HG02571 (cell line): ENCODE measurements around the gene MRPL51.
"Not testable (repeated sequence)": the region's sequence is repeated elsewhere in the genome, so short reads cannot be mapped to it uniquely, and the experiment has no call there.

Experiments
- ATAC-seq: cut with Tn5 transposase; IDR thresholded peaks from one replicate; pipeline ENCODE4 v1.9.1; 2021; ENCODE audit warnings: mild to moderate bottlenecking, moderate library complexity; ENCODE audit not compliant: unreplicated experiment

MRPL51 gene

GRCh38 chr12:6532051-6532926, 39.2 kb upstream of the MRPL51 start:
- no peak for ATAC-seq

- ATAC-seq, result no peak
These were observed 37.7 kb upstream of the MRPL51 start for GRCh38 chr12:6530576-6531260.

GRCh38 chr12:6529291-6529737, 36.3 kb upstream of the MRPL51 start:
- no peak for ATAC-seq

GRCh38 chr12:6528539-6529235, 35.6 kb upstream of the MRPL51 start:
- ATAC-seq, result no peak

GRCh38 chr12:6527711-6528110, 34.6 kb upstream of the MRPL51 start:
- ATAC-seq, result no peak

- no peak for ATAC-seq
These were observed 33.9 kb upstream of the MRPL51 start for GRCh38 chr12:6526766-6527525.

- no peak for ATAC-seq
These were observed 33.1 kb upstream of the MRPL51 start for GRCh38 chr12:6526201-6526600.

GRCh38 chr12:6524648-6525047, 31.6 kb upstream of the MRPL51 start:
- ATAC-seq, result no peak

GRCh38 chr12:6523708-6524107, 30.6 kb upstream of the MRPL51 start:
- no peak for ATAC-seq

GRCh38 chr12:6522193-6522592, 29.1 kb upstream of the MRPL51 start:
- ATAC-seq, result no peak

GRCh38 chr12:6520186-6520585, 27.1 kb upstream of the MRPL51 start:
- ATAC-seq, result no peak

- no peak for ATAC-seq
These were observed 15.0 kb upstream of the MRPL51 start for GRCh38 chr12:6508087-6508486.

GRCh38 chr12:6507102-6507998, 14.3 kb upstream of the MRPL51 start:
- no peak for ATAC-seq

GRCh38 chr12:6500466-6500865, 7.4 kb upstream of the MRPL51 start:
- ATAC-seq, result no peak

GRCh38 chr12:6497291-6497690, 4.2 kb upstream of the MRPL51 start:
- not testable (repeated sequence) for ATAC-seq

- ATAC-seq, result no peak
These were observed 1.9 kb upstream of the MRPL51 start for GRCh38 chr12:6494968-6495367.

GRCh38 chr12:6494258-6494743, 1.2 kb upstream of the MRPL51 start:
- no peak for ATAC-seq

- ATAC-seq, result peak; percentile 86
These were observed 615 bp upstream of the MRPL51 start, which contains the start of gene NCAPD2 for GRCh38 chr12:6493497-6494257. Gene NCAPD2 (plus strand): TSS chr12:6494102. CDS start chr12:6495099, 997 bp downstream.

GRCh38 chr12:6490673-6491072, 2.4 kb downstream of the MRPL51 start:
- not testable (repeated sequence) for ATAC-seq
